SK-N-SH (cell line): ENCODE data around the gene C6orf89. TPM values are rescaled to one million over a fixed set of nuclear protein-coding genes. Genes with fewer than 3 reads are reported as not detected.
A peak's percentile ranks its signal among the peaks of the same experiment; 100 is the strongest.

ENCODE experiments used
- CTCF ChIA-PET: fragments of 300-600, 350-600 bp; formaldehyde crosslinking; extraction: SDS; loops from one replicate; lab custom pipeline; 2021; lab: Yijun Ruan, JAX
- POLR2A ChIA-PET: fragments of 350-600 bp; sonication (Branson Sonifier 250); formaldehyde crosslinking; extraction: SDS; loops from one replicate; lab custom pipeline; 2020; ENCODE audit warnings: antibody characterized with exemption, inconsistent platforms; lab: Yijun Ruan, JAX
- DNase-seq: peaks from one replicate; pipeline ENCODE4 v3.0.0; 2012
- H2AFZ ChIP-seq: fragments of 200-600 bp; sonication (generic); 2 replicates; pipeline ENCODE4 v1.8.1; 2016; ENCODE audit warnings: antibody characterized with exemption, mild to moderate bottlenecking, low read depth
- H3F3A ChIP-seq: fragments of 200-600 bp; sonication (generic); replicated peaks from 2 replicates; pipeline ENCODE3; 2016; ENCODE audit warnings: antibody characterized with exemption, mild to moderate bottlenecking; ENCODE audit not compliant: insufficient read depth
- H3K27ac ChIP-seq, 2 experiments: fragments of 200-500 bp in 1 of 2; fragments of 200-600 bp in 1 of 2; sonication (Bioruptor generic) in 1 of 2; sonication (generic), shearing (Covaris generic) in 1 of 2; 2 replicates each; pipeline versions ENCODE4 v1.5.1 to v1.6.1; 2014 to 2016; ENCODE audit warnings: low read depth in 2 of 2, inconsistent platforms in 1 of 2, low read length in 1 of 2, mild to moderate bottlenecking in 1 of 2, mixed read lengths in 1 of 2
- H3K27me3 ChIP-seq: fragments of 200-600 bp; sonication (generic), shearing (Covaris generic); 2 replicates; pipeline ENCODE4 v1.6.1; 2016; ENCODE audit warnings: mixed run types; ENCODE audit not compliant: insufficient read depth
- H3K36me3 ChIP-seq, 2 experiments: fragments of 200-500 bp in 1 of 2; fragments of 200-600 bp in 1 of 2; sonication (Bioruptor generic) in 1 of 2; sonication (generic) in 1 of 2; replicated peaks in 1 of 2; 2 replicates each; pipeline versions ENCODE3 to v1.5.1; 2014 to 2016; ENCODE audit warnings: low read length in 1 of 2, mild to moderate bottlenecking in 1 of 2; ENCODE audit not compliant: insufficient read depth in 2 of 2, control insufficient read depth in 1 of 2
- H3K4me1 ChIP-seq, 2 experiments: fragments of 200-500 bp in 1 of 2; fragments of 200-600 bp in 1 of 2; sonication (Bioruptor generic) in 1 of 2; sonication (generic), shearing (Covaris generic) in 1 of 2; 2 replicates each; pipeline versions ENCODE4 v1.5.1 to v1.6.1; 2014 to 2016; ENCODE audit warnings: low read depth in 1 of 2, low read length in 1 of 2, mixed run types in 1 of 2; ENCODE audit not compliant: insufficient read depth in 2 of 2, control insufficient read depth in 1 of 2
- H3K4me2 ChIP-seq: fragments of 200-600 bp; sonication (generic), shearing (Covaris generic); 2 replicates; pipeline ENCODE4 v1.6.1; 2017; ENCODE audit warnings: mixed run types
- H3K4me3 ChIP-seq, 2 experiments: fragments of 200-500 bp in 1 of 2; fragments of 200-600 bp in 1 of 2; sonication (Bioruptor generic) in 1 of 2; sonication (generic), shearing (Covaris generic) in 1 of 2; 2 replicates each; pipeline versions ENCODE4 v1.5.1 to v1.8.1; 2014 to 2016; ENCODE audit warnings: low read depth in 2 of 2, inconsistent platforms in 1 of 2, low read length in 1 of 2, mild to moderate bottlenecking in 1 of 2, mixed read lengths in 1 of 2, moderate library complexity in 1 of 2
- H3K79me2 ChIP-seq: fragments of 200-600 bp; sonication (generic); 2 replicates; pipeline ENCODE4 v1.8.1; 2017; ENCODE audit warnings: mild to moderate bottlenecking; ENCODE audit not compliant: insufficient read depth
- H3K9ac ChIP-seq: fragments of 200-600 bp; sonication (generic); 2 replicates; pipeline ENCODE4 v1.6.1; 2017; ENCODE audit warnings: mixed run types
- H3K9me2 ChIP-seq: fragments of 200-600 bp; sonication (generic); 2 replicates; pipeline ENCODE4 v1.6.1; 2017; ENCODE audit warnings: mixed run types
- H3K9me3 ChIP-seq: fragments of 200-600 bp; sonication (generic); 2 replicates; pipeline ENCODE4 v1.6.1; 2017; ENCODE audit warnings: mixed run types, mild to moderate bottlenecking, moderate library complexity
- H4K20me1 ChIP-seq: fragments of 200-600 bp; sonication (generic); 2 replicates; pipeline ENCODE4 v1.6.1; 2017; ENCODE audit warnings: mild to moderate bottlenecking, mixed run types; ENCODE audit not compliant: insufficient read depth
- CHD2 ChIP-seq: fragments of 150-350 bp; IDR thresholded peaks from 2 replicates; pipeline ENCODE4 v1.6.1; 2018; ENCODE audit warnings: low read length; ENCODE audit not compliant: partially characterized antibody
- CTCF ChIP-seq: fragments of 200-600 bp; sonication (generic); IDR thresholded peaks from 2 replicates; pipeline ENCODE4 v1.6.1; 2017; ENCODE audit warnings: antibody characterized with exemption, mild to moderate bottlenecking, moderate library complexity
- ELF1 ChIP-seq: IDR thresholded peaks from 2 replicates; pipeline ENCODE4 v1.4.0; 2012
- EZH2phosphoT487 ChIP-seq: fragments of 200-600 bp; sonication (generic); IDR thresholded peaks from 2 replicates; pipeline ENCODE4 v1.6.1; 2017; ENCODE audit warnings: low read depth, mixed run types, mild to moderate bottlenecking, antibody characterized with exemption, moderate library complexity, borderline replicate concordance
- GABPA ChIP-seq: IDR thresholded peaks from 2 replicates; pipeline ENCODE4 v1.4.0; 2012; ENCODE audit warnings: low read depth, mild to moderate bottlenecking
- GATA2 ChIP-seq: sonication (generic); formaldehyde crosslinking; IDR thresholded peaks from 2 replicates; pipeline ENCODE4 v1.5.0; 2020; ENCODE audit warnings: mild to moderate bottlenecking, missing genetic modification reagents
- JUND ChIP-seq: IDR thresholded peaks from 2 replicates; pipeline ENCODE4 v1.4.0; 2012
- MAX ChIP-seq: IDR thresholded peaks from 2 replicates; pipeline ENCODE4 v1.4.0; 2012; ENCODE audit warnings: low read depth
- MEF2A ChIP-seq: IDR thresholded peaks from 2 replicates; pipeline ENCODE4 v1.4.0; 2012; ENCODE audit warnings: low read depth, borderline replicate concordance
- POLR2AphosphoS5 ChIP-seq: IDR thresholded peaks from 2 replicates; pipeline ENCODE4 v1.6.1; 2012; ENCODE audit warnings: low read depth, low read length
- RAD21 ChIP-seq: IDR thresholded peaks from 2 replicates; pipeline ENCODE4 v1.6.1; 2012; ENCODE audit warnings: mild to moderate bottlenecking, low read length
- RXRA ChIP-seq: IDR thresholded peaks from 2 replicates; pipeline ENCODE4 v1.4.0; 2012; ENCODE audit warnings: low read depth, mild to moderate bottlenecking, borderline replicate concordance
- SIN3A ChIP-seq: IDR thresholded peaks from 2 replicates; pipeline ENCODE4 v1.6.1; 2012; ENCODE audit warnings: low read depth, mild to moderate bottlenecking, low read length, moderate library complexity, borderline replicate concordance
- SMC3 ChIP-seq: IDR thresholded peaks from 2 replicates; pipeline ENCODE4 v1.6.1; 2012; ENCODE audit warnings: low read depth, low read length, improper control_type of control experiment
- TAF1 ChIP-seq: IDR thresholded peaks from 2 replicates; pipeline ENCODE4 v1.6.1; 2012; ENCODE audit warnings: low read depth, mild to moderate bottlenecking, low read length, moderate library complexity, borderline replicate concordance
- TEAD4 ChIP-seq: IDR thresholded peaks from 2 replicates; pipeline ENCODE4 v1.4.0; 2012; ENCODE audit warnings: mild to moderate bottlenecking, borderline replicate concordance; ENCODE audit not compliant: insufficient read depth
- USF1 ChIP-seq: IDR thresholded peaks from 2 replicates; pipeline ENCODE4 v1.4.0; 2012; ENCODE audit warnings: low read depth, borderline replicate concordance
- WGBS: methylation state at CpG from one replicate; pipeline ENCODE4 v1.1.6; 2017; ENCODE audit warnings: low lambda C conversion rate; 5-methylcytosine and 5-hydroxymethylcytosine counted together
- polyA plus RNA-seq, 3 experiments: library from polyadenylated mRNA; depleted of rRNA; stranded (reverse); fragments of >200 nt; gene quantifications; 2 replicates each; pipeline ENCODE4 v1.2.3, GENCODE V29; 2012

C6orf89 gene
- polyA plus RNA-seq, 1 of the 3 experiments (the other 2 are of a cell fraction) = 20.4 TPM

- 96% methylated on average over 6 of the region's 6 CpGs for WGBS
- Histone ChIP-seq H3K9me3 (no peaks in the 10 kb centered on the region), H3K79me2 (no peaks in the 10 kb centered on the region), H3K9ac (no peak overlapping the region), H3K27ac (no peak overlapping the region), H3K4me2 (no peak overlapping the region), H3F3A (no peaks in the 10 kb centered on the region), H3K27me3 (no peaks in the 10 kb centered on the region), H4K20me1 (no peaks in the 10 kb centered on the region), H3K4me1 (peaks cover 0 to 27% of the 10 kb centered on the region in 2 experiments; a peak in 1 of 4 replicates), H3K36me3 (peaks cover 5 to 9% of the 10 kb centered on the region in 2 experiments), H3K4me3 (no peak overlapping the region), H3K9me2 (no peaks in the 10 kb centered on the region), H2AFZ (no peak overlapping the region)
- TF ChIP-seq JUND (no peak), TEAD4 (no peak), RAD21 (no peak), MEF2A (no peak), CHD2 (no peak), MAX (no peak), SIN3A (no peak), ELF1 (no peak), POLR2AphosphoS5 (no peak)
- no peak for DNase-seq
- CTCF ChIA-PET = interaction anchor here (1.1 to 7.2 kb wide), 6 partner anchors 9 to 81 kb away, joined by 4 to 200 read pairs (median 4); no protein-coding TSS in a partner anchor
- POLR2A ChIA-PET = no interaction called here
Measured at GRCh38 chr6:36847991-36848390, 37.8 kb upstream of the C6orf89 start.

- no peak overlapping the region for H3K27ac ChIP-seq
- POLR2A ChIA-PET = interaction anchor here (0.6 to 1.2 kb wide), 2 partner anchors 25 to 251 kb away, joined by 3 read pairs; no protein-coding TSS in a partner anchor
- H3K27me3 ChIP-seq = no peaks in the 10 kb centered on the region
- no peak overlapping the region for H3K4me3 ChIP-seq
- no peaks in the 10 kb centered on the region for H3F3A ChIP-seq
- H2AFZ ChIP-seq = no peak overlapping the region
- TF ChIP-seq TAF1 (no peak), SMC3 (no peak), POLR2AphosphoS5 (no peak), GATA2 (CRISPR knock-in tag) (no peak), RAD21 (no peak), EZH2phosphoT487 (no peak), RXRA (no peak), GABPA (no peak), CTCF (no peak), CHD2 (no peak), MEF2A (no peak), USF1 (no peak)
- no peaks in the 10 kb centered on the region for H3K79me2 ChIP-seq
- 91% methylated on average over 18 of the region's 26 CpGs for WGBS
- H3K36me3 ChIP-seq = peaks cover 9 to 13% of the 10 kb centered on the region in 2 experiments
- no peaks in the 10 kb centered on the region for H4K20me1 ChIP-seq
- peak; percentile 51 for DNase-seq
- H3K9me2 ChIP-seq = no peaks in the 10 kb centered on the region
- CTCF ChIA-PET = interaction anchor here (1.1 to 7.2 kb wide), 12 partner anchors 8 to 90 kb away, joined by 4 to 200 read pairs (median 8); partner anchors contain the start of gene PPIL1
- no peaks in the 10 kb centered on the region for H3K9me3 ChIP-seq
- H3K9ac ChIP-seq = no peak overlapping the region
- no peak overlapping the region for H3K4me2 ChIP-seq
- peaks cover 8 to 21% of the 10 kb centered on the region in 2 experiments; a peak in 2 of 4 replicates for H3K4me1 ChIP-seq
Measured at GRCh38 chr6:36848658-36849441, 36.9 kb upstream of the C6orf89 start.
